ENCODE measurements around the gene KRTAP5-6.

Gene KRTAP5-6

DNA sequence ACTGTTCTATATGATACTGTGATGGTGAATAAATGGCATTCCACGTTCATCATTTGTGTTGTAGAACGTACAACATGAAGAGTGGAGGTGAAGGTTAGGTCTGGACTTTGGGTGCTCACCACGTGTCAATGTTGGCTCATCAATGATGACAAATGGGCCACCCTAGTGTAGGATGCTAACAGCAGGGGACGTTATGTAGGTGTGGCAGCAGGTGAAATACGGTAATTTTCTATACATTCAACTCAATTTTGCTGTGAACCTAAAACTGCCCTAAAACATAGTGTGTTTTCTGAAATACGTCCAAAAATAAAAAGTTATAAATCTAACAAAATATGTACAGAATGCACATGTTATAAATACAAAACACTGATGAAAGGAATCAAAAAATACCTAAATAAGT is 6.2 kb downstream of the KRTAP5-6 start:
- no peak for DNase-seq

DNA sequence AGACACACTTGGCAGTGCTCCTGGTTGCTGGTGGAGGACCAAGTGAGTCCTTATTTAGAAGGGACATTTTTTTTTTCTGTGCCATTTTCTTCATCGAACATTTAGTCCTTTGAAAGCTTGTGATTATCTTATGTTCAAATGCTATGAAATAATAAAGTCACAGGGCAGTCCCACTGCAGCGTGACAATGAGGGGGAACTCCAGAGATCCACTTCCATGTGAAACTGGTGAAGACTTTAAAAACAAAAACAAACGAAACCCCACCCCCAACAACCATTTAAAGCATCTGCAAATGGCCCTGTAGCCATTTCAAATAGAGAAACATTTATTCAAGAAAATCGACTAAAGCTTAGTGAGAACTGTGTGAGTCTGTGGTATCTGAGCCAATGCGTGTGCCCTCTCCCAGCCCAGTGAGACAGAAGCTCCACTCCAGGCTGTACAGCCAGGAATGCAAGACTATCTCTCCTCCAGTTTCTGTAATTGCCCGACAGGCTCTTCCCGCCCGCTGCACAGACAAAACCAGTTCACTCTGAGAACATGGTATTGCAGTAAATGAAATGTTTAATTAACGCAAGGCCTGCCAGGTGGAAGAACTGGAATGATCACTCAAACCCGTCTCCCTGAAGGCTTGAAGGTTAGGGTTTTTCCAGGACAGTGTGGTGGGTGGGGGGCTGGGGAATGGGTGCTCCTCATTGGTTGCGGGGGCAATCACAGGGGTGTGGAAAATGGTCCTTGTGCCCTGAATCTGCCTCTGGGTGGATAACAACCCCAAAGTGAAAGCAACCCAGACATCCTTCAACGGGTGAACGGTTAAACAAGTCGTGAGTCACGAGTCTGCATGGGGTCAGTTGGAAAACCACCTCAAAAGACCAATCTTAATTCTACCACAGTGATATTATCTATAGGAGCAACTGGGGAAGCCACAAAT is 8.4 kb downstream of the KRTAP5-6 start:
- DNase-seq, result no peak

DNA sequence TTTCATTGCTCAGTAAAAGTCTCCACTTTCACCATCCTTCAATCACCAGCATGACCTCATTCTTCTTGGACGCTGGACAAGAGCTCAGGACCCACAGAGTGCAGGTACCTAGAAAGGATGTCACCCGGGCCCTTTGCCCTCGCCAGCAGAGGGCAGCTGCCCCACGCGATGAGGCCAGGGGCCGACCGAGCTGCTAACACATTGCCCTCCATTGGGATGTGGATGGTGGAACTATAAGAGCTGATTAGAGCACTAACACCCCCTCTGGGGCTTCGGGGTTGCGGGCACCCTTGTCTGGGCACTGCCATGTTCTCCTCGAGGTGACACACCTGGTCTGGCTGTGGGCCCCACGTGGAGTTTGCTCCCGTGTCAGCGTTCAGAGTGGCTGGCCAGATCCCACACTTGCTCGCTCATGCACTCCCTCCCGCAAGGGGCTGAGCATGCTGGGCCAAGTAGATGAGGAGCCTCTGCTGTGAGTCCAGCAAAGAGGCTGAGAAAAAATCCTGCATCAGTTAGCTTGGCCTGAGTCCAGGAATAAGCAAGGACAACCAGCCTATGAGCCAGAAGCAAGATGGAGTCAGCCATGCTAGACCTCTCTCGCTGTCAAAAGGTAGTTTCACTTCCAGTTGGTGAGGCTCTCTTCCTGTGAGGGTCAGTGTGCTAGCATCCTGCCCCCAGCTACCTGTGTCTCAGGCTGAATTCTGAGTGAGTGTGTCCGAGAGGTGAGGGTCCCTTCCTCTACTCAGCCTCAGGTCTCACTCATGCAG is 9.8 kb downstream of the KRTAP5-6 start:
- peak; percentile 26 for DNase-seq

DNA sequence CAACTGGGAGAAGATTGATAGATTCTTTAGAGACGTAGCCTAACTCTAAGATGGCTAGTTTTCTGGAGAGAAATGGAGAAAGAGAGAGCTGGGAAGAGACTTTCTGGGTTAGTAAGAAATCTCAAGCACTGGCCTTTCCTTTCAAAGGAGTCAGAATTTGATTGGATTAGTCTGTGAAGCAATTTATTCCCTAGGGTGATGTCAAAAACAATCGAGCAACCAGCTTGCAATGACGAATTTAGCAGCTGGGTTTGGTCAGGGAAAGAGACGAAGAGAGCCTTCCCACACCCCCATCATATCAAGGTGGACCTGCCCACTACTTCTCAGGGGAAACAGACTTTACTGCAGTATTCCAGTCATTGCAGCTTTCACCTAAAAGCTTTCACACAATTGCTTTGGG is 10.8 kb downstream of the KRTAP5-6 start:
- DNase-seq, result no peak

DNA sequence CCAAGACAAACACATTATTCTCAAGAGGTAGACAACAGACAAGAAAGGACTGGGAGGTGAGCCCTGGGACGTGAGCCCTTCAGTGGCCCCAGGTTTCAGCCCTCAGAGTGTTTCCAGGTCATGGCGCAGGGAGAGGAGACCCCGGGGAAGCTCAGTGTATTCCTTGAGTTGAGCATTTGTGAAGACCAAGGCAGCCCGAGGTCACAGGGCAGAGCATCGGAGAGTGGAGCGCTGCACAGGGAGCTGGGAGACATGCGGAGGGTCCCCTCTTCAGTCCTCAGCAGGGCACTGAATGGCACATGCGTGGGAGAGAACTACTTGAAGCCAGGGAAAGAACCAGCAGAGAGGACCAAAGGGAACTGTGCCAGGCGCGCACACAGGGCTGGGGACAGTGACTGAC is 11.7 kb downstream of the KRTAP5-6 start:
- no peak for DNase-seq

DNA sequence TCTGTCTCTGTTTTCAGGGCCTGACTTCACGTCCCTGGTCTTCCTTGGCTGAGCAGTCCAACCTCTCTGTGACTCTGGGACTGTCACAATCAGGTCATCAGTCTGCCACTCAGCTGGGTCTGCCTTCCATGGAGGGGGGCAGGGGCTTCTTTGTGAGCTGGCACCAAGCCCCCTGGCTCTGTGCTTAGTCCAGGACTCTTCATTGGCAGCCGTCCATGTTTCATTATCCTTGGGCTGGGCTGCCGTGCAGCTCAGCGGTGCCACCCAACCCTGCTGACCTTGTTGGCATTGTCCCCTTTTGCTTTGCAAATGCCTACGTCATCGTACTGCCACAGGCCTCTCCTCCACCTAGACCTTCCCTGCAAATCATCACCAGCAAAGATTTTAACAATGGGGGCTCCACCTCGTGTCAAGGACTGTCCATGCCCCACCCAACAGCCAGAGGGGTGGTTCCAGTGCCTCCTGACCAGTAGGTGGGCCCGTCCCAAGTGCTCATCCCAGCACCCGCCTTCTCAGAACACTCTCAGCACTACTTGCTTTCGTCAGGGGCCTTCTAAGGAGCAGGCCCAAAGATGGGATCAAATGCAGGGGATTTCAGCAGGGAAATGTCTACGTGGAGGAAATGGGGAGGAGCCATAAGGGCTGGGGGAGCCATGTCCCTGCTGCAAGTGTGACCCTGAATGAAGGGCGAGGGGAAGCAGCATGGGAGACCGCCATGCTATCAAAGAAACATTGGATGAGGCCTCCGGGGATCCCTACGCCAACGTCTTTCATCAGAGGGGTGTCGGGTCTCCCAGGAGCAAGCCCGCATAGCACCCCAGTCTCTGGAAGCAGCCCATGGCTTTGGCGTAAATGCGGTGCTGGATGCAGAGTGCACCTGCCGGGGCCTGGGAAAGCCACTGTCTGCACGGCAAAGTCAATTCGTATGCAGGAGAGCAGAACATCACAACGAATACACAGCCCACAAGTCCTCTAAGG is 18.2 kb downstream of the KRTAP5-6 start:
- DNase-seq, result no peak

DNA sequence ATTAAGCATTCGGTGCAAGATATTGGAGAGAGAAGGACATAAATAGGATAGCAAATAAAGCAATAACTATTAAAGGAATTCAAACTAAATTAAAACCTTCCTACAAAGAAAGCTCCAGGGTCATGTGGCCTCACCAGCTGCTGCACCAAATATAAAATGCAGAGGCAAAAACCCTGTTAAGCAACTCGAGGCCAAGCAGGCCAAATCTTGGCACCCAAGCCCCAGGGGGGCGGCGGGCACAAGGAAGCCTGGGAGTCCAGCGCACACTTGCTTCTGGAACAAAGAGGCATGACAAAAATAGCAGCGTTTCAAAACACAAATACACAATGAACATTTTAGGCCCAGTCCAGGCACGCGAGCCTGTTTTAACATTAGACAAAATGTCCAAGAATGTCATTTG is 20.8 kb downstream of the KRTAP5-6 start:
- DNase-seq, result no peak

DNA sequence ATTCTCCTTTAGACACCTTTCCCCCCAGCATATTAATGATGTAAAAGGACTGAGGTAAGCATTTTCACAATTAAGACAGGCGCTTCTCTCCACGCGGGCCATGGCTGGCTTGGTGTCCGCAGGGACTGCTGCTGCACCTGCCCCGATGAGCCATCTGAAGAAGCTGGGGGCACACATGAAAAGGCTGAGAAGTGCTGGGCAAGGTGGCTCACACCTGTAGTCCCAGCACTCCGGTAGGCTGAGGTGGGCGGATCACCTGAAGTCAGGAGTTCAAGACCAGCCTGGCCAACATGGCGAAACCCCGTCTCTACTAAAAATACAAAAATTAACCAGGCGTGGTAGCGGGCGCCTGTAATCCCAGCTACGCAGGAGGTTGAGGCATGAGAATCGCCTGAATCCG is 21.3 kb downstream of the KRTAP5-6 start:
- no peak for DNase-seq

DNA sequence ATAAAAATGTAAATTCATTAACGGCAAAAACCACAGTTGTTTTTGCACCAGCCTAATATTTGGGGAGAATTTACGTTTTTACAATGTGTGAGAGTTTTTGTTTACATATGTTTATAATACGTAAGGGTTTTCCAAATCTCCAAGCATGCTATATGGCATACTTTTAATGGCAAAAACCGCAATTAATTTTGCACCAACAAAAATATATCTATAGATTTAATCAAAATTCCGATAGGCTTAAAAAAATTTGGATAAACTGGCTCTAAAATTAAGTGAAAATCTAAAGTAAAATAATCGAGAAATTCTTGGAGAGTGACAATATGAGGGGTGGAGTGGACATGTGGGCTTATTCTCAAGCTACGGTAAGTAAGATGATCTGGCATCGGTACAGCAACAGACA is 22.8 kb downstream of the KRTAP5-6 start:
- DNase-seq, result no peak

DNA sequence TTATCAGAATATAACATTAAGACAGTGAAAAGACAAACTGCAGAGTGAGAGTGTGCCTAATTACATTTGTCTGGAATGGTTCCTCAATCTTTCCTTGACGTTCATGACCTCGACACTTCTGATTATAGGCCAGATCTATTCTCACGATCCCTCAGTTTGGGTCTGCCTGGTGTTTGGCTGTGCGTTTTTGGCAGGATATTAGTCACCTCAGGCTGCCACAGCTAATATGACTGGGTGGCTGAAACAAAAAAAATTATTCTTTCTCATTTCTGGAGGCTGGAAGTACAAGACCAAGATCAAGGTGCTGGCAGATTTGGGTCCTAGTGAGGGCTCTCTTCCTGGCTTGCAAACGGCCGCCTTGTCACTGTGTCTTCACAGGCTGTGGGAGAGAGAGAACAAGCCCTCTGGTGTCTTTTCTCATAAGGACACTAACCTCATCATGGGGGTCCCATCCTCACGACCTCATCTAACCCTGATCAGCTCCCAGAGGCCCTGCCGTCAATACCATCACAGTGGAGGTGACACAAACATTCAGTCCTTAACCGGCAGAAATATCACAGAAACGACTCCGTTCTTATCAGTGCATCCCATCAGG is 30.2 kb downstream of the KRTAP5-6 start:
- no peak for DNase-seq

DNA sequence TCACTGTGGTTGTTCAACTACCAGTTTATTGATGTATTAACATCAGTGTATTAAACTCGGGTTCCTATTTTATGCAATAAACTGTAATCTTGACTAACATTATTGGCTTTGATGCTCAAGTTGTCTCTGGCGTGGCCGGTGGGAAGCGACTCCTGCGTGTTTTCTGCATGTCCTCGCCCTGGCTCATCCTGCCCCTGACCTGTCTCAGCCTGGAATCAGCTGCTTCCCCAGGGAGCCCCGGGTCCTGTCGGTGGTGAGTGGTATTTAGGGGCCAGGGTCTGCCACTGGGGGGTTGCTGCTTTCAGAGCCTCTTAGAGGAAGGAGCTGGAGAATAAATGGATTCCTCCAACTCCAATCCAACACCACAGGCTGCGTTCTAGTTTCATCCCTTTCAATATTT is 30.9 kb downstream of the KRTAP5-6 start:
- no peak for DNase-seq

DNA sequence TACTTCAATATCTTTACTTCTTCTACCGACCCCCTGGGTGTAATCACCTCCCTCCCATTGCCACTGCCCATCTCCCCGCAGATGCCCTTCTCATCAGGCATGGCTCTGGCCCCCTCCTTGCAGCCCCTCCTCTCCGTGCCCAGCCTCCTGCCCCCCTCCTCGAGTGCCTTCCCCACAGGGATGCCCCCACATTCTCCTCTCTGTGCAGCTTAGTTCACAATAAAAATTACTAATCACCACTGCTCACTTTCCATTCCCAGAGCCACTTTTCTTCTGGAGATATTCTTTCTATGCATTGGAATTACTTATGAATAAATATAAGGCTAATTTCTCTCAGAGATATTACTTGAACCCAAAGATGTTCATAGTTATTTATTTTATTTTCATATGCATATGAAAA is 31.3 kb downstream of the KRTAP5-6 start:
- DNase-seq, result no peak

DNA sequence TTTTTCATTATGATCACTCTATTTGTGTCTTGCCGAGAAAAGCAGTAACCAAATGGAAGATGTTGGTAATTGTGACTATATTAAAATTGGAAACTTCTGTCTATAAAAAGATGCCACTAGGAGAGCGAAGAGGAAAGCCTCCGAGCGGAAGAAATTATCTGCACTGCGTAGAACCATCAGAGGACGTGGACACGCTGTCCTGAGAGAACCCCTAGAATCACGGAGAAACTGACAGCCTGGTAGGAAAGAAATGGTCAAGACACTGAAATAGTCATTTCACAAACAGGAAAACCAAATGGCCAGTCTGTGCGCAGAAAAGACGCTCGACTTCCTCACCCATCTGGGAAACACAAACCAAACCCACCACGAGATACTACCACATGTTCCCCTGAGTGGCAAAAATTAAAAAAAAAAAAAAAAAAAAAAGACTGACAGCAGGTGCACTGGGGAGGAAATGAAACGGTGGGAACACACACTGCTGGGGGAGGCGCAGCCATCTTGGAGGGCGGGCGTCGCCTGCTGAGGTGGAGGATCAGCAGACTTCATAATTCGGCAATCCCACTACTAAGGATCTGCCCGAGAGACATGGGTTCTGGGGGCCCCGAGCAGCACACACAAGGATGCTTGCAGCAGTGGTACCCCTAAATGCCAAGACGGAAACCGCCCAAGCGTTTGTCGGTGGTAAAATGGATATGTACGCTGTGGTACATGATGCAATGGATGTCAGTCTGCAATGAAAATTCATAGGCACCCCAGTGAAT is 32.1 kb downstream of the KRTAP5-6 start:
- DNase-seq, result no peak

DNA sequence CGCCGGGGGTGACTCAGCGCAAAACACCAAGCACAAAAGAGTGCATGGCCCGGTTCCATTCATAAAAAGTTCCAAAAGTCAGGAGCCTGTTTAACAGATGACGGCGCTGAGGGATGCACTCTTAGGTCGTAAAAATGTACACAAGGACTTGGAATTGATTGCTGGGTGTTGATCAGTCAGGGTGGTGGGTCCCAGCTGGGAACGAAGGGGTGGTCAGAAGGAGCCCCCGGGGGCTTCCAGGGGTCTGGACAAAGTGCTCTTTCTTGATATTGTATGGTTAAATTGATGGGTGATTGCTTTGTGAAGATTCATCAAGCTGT is 32.7 kb downstream of the KRTAP5-6 start:
- no peak for DNase-seq

DNA sequence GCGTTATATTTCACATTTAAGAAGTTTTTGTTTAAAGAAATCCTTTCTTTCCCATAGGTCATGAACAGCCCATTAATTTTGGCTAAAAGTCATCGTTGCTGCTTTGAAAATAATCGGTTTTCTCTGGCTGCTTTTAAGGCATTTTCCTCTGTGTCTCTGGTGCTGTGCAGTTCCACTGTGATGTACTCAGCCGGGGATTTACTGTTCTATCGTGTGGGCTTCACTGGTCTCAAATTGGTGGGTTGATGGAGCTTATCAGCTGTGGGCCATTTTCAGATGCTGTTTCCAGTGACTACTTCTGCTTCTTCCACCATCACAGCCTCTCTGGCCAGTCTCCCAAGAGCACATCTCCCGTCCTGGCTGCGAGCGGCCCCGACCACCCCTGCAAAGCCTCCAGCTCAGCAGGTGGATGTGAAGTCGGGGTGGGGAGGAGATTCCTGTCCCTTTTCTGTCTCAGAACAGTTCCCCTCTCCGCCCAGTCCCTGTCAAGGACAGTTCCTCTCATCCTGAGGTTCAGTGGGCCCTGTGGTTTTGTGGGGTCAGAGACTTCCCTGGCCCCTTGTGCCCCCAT is 33.1 kb downstream of the KRTAP5-6 start:
- DNase-seq, result no peak

DNA sequence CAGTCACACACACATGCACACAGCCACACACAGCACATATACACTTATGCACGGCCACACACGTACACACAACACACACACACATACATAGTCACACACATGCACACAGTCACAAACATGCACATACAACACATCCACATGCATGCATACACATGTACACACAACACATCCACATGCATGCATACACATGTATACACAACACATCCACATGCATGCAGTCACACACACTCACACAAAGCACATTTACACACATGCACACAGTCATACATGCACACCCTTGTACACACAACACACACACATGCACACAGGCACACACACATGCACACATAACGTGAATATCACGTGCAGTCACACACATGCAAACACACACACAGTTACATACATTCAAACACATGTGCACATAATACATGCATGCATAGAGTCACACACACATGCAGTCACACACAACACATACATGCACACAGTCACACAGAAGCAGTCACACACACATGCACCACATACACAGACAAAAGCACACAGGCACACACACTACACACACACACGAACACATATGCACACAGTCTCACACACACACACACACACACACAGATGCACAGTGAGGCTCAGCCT is 34.6 kb downstream of the KRTAP5-6 start:
- no peak for DNase-seq

DNA sequence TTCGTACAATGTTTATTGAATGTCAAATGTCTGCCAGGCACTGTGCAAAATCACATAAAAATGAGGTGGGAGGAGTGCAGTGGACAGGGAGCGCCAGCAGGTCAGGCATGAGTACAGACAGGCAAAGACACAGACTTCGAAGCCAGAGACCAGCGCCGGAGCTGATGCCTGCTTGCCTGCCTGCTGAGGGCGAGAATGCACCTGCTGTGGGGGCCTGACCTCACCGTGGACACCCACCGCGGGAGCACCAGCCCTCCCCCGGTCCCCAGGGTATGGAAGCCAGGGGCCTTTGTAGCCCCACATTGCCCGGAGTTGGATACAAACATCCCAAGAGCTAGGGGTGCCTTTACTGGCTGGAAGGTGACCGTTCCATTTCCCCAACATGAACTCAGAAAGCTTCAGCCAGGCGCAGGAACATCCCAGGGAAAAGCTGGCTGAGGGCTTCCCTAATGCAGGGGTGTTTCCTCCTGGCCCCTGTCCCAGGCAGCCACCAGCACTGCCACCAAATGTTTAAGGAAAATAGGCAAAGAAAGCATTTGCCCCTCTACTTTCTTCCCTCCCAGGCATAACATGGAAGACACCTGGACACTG is 35.5 kb downstream of the KRTAP5-6 start:
- DNase-seq, result no peak

DNA sequence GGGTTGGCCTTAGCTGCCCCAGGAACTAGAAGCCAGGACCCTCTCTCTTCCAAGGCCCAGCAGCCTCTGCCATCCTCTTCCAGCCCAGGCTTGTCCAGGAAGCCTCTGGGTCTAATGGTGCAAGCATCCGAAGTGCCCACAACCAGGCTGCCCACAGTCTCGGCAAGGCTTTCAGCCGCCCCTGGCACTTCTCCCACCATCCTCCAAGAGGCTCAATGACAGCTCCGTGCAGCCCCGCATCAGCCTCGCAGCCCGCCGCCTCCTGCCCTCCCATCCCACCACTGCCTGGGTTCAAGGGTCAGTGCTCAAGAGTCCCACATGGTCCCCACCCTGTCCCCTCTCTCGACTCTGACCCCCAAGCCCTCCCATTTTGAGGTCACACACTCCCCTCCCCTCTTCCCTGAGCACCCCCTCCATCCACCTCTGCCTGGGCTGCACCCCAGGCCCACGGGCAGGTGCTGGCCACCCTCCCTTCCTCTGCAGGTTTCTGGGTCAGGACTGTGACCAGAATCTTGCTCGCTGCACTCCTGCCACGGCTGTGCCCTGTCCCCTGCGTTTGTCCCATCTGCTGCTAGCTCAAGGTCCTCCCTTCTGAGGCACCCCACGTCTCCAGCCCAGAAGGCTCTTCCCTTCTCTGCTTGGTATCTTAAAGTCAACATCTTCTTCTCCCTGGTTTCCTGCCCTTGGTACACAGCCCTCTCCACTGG is 36.2 kb downstream of the KRTAP5-6 start:
- DNase-seq, result no peak

DNA sequence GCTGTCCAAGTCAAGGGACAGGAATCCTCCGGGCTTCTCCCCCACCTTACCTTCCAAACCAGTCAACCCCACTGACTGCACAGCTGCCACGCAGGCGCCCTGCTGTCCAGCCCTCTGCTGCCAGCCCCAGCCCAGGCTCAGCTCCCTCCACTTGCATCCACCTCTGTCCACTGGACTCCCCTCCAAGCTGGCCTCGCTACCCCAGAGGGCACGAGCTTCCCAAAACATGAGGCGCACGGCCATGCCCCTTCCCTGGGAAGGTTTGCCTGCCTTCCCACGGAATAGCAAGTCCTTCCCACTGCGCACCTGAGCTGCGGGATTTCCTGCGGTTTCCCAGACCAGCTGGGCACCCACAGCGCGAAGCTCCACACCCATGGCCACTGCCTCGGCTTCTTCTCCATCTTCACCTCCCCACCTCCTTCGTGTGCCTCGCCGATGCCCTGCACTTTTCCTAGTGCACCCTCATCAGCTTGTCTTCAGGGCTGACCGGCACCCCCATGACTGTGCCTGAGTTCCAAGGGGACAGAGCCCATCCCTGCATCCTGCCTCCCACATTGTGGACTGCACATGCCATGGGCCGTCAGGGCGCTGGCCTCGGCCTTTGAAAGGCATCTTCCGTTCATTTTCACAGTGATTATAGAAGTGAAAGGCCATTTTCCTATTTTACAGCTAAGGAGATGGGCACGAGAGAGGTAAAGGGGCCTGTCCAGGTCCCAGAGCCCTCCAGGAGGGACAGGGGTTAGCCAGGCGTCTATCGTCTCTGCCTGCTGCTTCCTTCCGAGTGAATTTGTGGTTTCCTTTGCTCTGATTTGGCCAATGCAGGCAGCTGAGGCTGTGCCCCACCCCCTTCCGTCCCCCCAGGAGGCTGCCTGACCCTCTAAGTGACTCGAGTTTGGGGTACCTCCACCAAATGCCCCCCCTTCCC is 37.0 kb downstream of the KRTAP5-6 start:
- no peak for DNase-seq

Measured in CD4-positive, alpha-beta T cell treated with Interleukin-17A for 1 hour (primary cell).